HEK293 (cell line): ENCODE results near the gene SH3TC1.

Experiments
- CTCF ChIA-PET: fragments of 350-600 bp; formaldehyde crosslinking; extraction: SDS; loops from one replicate; lab custom pipeline; 2021; ENCODE audit warnings: antibody characterized with exemption; lab: Yijun Ruan, JAX
- POLR2A ChIA-PET: fragments of 300-600 bp; formaldehyde crosslinking; extraction: SDS; loops from one replicate; lab custom pipeline; 2020; ENCODE audit warnings: antibody characterized with exemption, inconsistent platforms; lab: Yijun Ruan, JAX
- H3K27ac ChIP-seq: fragments of 200-500 bp; sonication (Bioruptor generic); 2 replicates; pipeline ENCODE4 v1.5.1; 2014; ENCODE audit warnings: low read depth, low read length, control low read depth, inconsistent platforms; ENCODE audit errors: extremely low read depth
- H3K36me3 ChIP-seq, 2 experiments: fragments of 200-500 bp in 1 of 2; sonication (Bioruptor generic) in 1 of 2; 1 replicate in 1 of 2; 2 replicates in 1 of 2; pipeline ENCODE4 v1.5.1; 2014 to 2017; ENCODE audit warnings: inconsistent platforms in 2 of 2, low read length in 2 of 2; ENCODE audit not compliant: control insufficient read depth in 2 of 2, insufficient read depth in 1 of 2
- H3K4me1 ChIP-seq: fragments of 200-500 bp; sonication (Bioruptor generic); 2 replicates; pipeline ENCODE4 v1.5.1; 2014; ENCODE audit warnings: mild to moderate bottlenecking, low read length, inconsistent platforms; ENCODE audit not compliant: control insufficient read depth, insufficient read depth
- H3K4me3 ChIP-seq: 2 replicates; pipeline ENCODE4 v1.5.1; 2011; ENCODE audit warnings: low read depth, mild to moderate bottlenecking, control low read depth, low read length, moderate library complexity
- H3K9me3 ChIP-seq: fragments of 200-500 bp; sonication (Bioruptor generic); 2 replicates; pipeline ENCODE4 v1.5.1; 2014; ENCODE audit warnings: low read depth, low read length, inconsistent platforms; ENCODE audit not compliant: control insufficient read depth, insufficient read depth
- ELK4 ChIP-seq: IDR thresholded peaks from 2 replicates; pipeline ENCODE4 v1.6.1; 2011; ENCODE audit warnings: mild to moderate bottlenecking, low read depth, low read length, borderline replicate concordance
- MYNN ChIP-seq: fragments of 450-650 bp; formaldehyde crosslinking; IDR thresholded peaks from 2 replicates; pipeline ENCODE4 v1.5.1; 2016; ENCODE audit warnings: missing biosample characterization, missing genetic modification characterization, borderline replicate concordance
- OVOL3 ChIP-seq: fragments of 450-650 bp; formaldehyde crosslinking; IDR thresholded peaks from 2 replicates; pipeline ENCODE4 v1.5.1; 2016; ENCODE audit warnings: missing biosample characterization, missing genetic modification characterization
- SCRT2 ChIP-seq: fragments of 450-650 bp; formaldehyde crosslinking; IDR thresholded peaks from 2 replicates; pipeline ENCODE4 v1.5.1; 2016; ENCODE audit warnings: missing biosample characterization, missing genetic modification characterization
- WT1 ChIP-seq: fragments of 450-650 bp; formaldehyde crosslinking; IDR thresholded peaks from 2 replicates; pipeline ENCODE4 v1.5.1; 2016; ENCODE audit warnings: missing biosample characterization, missing genetic modification characterization
- ZBTB21 ChIP-seq: fragments of 450-650 bp; formaldehyde crosslinking; IDR thresholded peaks from 2 replicates; pipeline ENCODE4 v1.5.1; 2017; ENCODE audit warnings: missing biosample characterization, missing genetic modification characterization
- ZBTB49 ChIP-seq: fragments of 450-650 bp; formaldehyde crosslinking; IDR thresholded peaks from 2 replicates; pipeline ENCODE4 v1.5.1; 2016; ENCODE audit warnings: missing biosample characterization, missing genetic modification characterization, low read depth
- ZNF350 ChIP-seq: fragments of 450-650 bp; formaldehyde crosslinking; IDR thresholded peaks from 2 replicates; pipeline ENCODE4 v1.5.0; 2017; ENCODE audit warnings: missing biosample characterization, mild to moderate bottlenecking, missing genetic modification characterization
- ZNF48 ChIP-seq: fragments of 450-650 bp; formaldehyde crosslinking; IDR thresholded peaks from 2 replicates; pipeline ENCODE4 v1.5.1; 2016; ENCODE audit warnings: missing biosample characterization, missing genetic modification characterization
- ZNF510 ChIP-seq: fragments of 450-650 bp; formaldehyde crosslinking; IDR thresholded peaks from 2 replicates; pipeline ENCODE4 v1.5.1; 2018; ENCODE audit warnings: mild to moderate bottlenecking, missing genetic modification characterization, missing biosample characterization; ENCODE audit not compliant: insufficient replicate concordance
- ZNF514 ChIP-seq: fragments of 450-650 bp; formaldehyde crosslinking; IDR thresholded peaks from 2 replicates; pipeline ENCODE4 v1.5.1; 2016; ENCODE audit warnings: missing biosample characterization, missing genetic modification characterization
- ZNF704 ChIP-seq: fragments of 450-650 bp; formaldehyde crosslinking; IDR thresholded peaks from 2 replicates; pipeline ENCODE4 v1.5.1; 2016; ENCODE audit warnings: missing biosample characterization, missing genetic modification characterization
- ZNF747 ChIP-seq: fragments of 450-650 bp; formaldehyde crosslinking; IDR thresholded peaks from 2 replicates; pipeline ENCODE4 v1.5.1; 2016; ENCODE audit warnings: missing biosample characterization, missing genetic modification characterization
- ZSCAN5A ChIP-seq: fragments of 450-650 bp; formaldehyde crosslinking; IDR thresholded peaks from 2 replicates; pipeline ENCODE4 v1.5.1; 2016; ENCODE audit warnings: missing biosample characterization, missing genetic modification characterization
- TF ChIP-seq, protein P1 (sequence below): fragments of 450-650 bp; formaldehyde crosslinking; IDR thresholded peaks from 2 replicates; pipeline ENCODE4 v1.5.1; 2016; ENCODE audit warnings: missing biosample characterization, missing genetic modification characterization
- TF ChIP-seq, protein P2 (sequence below): fragments of 450-650 bp; formaldehyde crosslinking; IDR thresholded peaks from 2 replicates; pipeline ENCODE4 v1.5.1; 2016; ENCODE audit warnings: missing biosample characterization, missing genetic modification characterization
- TF ChIP-seq, protein P3 (sequence below): fragments of 450-650 bp; formaldehyde crosslinking; IDR thresholded peaks from 2 replicates; pipeline ENCODE4 v1.5.1; 2017; ENCODE audit warnings: missing biosample characterization, missing genetic modification characterization
- TF ChIP-seq, protein P4 (sequence below): fragments of 450-650 bp; formaldehyde crosslinking; IDR thresholded peaks from 2 replicates; pipeline ENCODE4 v1.5.1; 2016; ENCODE audit warnings: missing biosample characterization, missing genetic modification characterization

SH3TC1 gene

GRCh38 chr4:8160572-8160971 lies 38.5 kb upstream of the SH3TC1 start:
- no peaks in the 10 kb centered on the region for H3K9me3 ChIP-seq
- TF ChIP-seq ZNF48 (tag by site-specific recombination) (no peak), MYNN (tag by site-specific recombination) (no peak), ZNF514 (tag by site-specific recombination) (no peak), WT1 (no peak)
- TF ChIP-seq, protein P1, sequence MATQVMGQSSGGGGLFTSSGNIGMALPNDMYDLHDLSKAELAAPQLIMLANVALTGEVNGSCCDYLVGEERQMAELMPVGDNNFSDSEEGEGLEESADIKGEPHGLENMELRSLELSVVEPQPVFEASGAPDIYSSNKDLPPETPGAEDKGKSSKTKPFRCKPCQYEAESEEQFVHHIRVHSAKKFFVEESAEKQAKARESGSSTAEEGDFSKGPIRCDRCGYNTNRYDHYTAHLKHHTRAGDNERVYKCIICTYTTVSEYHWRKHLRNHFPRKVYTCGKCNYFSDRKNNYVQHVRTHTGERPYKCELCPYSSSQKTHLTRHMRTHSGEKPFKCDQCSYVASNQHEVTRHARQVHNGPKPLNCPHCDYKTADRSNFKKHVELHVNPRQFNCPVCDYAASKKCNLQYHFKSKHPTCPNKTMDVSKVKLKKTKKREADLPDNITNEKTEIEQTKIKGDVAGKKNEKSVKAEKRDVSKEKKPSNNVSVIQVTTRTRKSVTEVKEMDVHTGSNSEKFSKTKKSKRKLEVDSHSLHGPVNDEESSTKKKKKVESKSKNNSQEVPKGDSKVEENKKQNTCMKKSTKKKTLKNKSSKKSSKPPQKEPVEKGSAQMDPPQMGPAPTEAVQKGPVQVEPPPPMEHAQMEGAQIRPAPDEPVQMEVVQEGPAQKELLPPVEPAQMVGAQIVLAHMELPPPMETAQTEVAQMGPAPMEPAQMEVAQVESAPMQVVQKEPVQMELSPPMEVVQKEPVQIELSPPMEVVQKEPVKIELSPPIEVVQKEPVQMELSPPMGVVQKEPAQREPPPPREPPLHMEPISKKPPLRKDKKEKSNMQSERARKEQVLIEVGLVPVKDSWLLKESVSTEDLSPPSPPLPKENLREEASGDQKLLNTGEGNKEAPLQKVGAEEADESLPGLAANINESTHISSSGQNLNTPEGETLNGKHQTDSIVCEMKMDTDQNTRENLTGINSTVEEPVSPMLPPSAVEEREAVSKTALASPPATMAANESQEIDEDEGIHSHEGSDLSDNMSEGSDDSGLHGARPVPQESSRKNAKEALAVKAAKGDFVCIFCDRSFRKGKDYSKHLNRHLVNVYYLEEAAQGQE (tag by site-specific recombination) = peak; percentile 91
- TF ChIP-seq, protein P2, sequence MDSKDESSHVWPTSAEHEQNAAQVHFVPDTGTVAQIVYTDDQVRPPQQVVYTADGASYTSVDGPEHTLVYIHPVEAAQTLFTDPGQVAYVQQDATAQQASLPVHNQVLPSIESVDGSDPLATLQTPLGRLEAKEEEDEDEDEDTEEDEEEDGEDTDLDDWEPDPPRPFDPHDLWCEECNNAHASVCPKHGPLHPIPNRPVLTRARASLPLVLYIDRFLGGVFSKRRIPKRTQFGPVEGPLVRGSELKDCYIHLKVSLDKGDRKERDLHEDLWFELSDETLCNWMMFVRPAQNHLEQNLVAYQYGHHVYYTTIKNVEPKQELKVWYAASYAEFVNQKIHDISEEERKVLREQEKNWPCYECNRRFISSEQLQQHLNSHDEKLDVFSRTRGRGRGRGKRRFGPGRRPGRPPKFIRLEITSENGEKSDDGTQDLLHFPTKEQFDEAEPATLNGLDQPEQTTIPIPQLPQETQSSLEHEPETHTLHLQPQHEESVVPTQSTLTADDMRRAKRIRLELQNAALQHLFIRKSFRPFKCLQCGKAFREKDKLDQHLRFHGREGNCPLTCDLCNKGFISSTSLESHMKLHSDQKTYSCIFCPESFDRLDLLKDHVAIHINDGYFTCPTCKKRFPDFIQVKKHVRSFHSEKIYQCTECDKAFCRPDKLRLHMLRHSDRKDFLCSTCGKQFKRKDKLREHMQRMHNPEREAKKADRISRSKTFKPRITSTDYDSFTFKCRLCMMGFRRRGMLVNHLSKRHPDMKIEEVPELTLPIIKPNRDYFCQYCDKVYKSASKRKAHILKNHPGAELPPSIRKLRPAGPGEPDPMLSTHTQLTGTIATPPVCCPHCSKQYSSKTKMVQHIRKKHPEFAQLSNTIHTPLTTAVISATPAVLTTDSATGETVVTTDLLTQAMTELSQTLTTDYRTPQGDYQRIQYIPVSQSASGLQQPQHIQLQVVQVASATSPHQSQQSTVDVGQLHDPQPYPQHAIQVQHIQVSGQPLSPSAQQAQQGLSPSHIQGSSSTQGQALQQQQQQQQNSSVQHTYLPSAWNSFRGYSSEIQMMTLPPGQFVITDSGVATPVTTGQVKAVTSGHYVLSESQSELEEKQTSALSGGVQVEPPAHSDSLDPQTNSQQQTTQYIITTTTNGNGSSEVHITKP (tag by site-specific recombination) = no peak
- H3K4me1 ChIP-seq = no peaks in the 10 kb centered on the region
- H3K27ac ChIP-seq = no peak overlapping the region
- ChIA-PET CTCF (no interaction called here), POLR2A (no interaction called here)
- no peaks in the 10 kb centered on the region for H3K36me3 ChIP-seq
- no peak overlapping the region for H3K4me3 ChIP-seq

- H3K27ac ChIP-seq = no peak overlapping the region
- no peaks in the 10 kb centered on the region for H3K36me3 ChIP-seq
- H3K9me3 ChIP-seq = no peaks in the 10 kb centered on the region
- H3K4me1 ChIP-seq = no peaks in the 10 kb centered on the region
- H3K4me3 ChIP-seq = no peak overlapping the region
- CTCF ChIA-PET = no interaction called here
- POLR2A ChIA-PET = no interaction called here
- TF ChIP-seq ZNF350 (tag by site-specific recombination) (no peak), ZBTB21 (tag by site-specific recombination) (no peak), ZBTB49 (tag by site-specific recombination) (no peak), ZNF747 (tag by site-specific recombination) (no peak), ZNF510 (tag by site-specific recombination) (no peak), OVOL3 (tag by site-specific recombination) (no peak), ZNF704 (tag by site-specific recombination) (no peak), ZSCAN5A (no peak), ELK4 (no peak), SCRT2 (no peak)
- TF ChIP-seq, protein P3, sequence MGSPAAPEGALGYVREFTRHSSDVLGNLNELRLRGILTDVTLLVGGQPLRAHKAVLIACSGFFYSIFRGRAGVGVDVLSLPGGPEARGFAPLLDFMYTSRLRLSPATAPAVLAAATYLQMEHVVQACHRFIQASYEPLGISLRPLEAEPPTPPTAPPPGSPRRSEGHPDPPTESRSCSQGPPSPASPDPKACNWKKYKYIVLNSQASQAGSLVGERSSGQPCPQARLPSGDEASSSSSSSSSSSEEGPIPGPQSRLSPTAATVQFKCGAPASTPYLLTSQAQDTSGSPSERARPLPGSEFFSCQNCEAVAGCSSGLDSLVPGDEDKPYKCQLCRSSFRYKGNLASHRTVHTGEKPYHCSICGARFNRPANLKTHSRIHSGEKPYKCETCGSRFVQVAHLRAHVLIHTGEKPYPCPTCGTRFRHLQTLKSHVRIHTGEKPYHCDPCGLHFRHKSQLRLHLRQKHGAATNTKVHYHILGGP (tag by site-specific recombination) = no peak
- TF ChIP-seq, protein P4, sequence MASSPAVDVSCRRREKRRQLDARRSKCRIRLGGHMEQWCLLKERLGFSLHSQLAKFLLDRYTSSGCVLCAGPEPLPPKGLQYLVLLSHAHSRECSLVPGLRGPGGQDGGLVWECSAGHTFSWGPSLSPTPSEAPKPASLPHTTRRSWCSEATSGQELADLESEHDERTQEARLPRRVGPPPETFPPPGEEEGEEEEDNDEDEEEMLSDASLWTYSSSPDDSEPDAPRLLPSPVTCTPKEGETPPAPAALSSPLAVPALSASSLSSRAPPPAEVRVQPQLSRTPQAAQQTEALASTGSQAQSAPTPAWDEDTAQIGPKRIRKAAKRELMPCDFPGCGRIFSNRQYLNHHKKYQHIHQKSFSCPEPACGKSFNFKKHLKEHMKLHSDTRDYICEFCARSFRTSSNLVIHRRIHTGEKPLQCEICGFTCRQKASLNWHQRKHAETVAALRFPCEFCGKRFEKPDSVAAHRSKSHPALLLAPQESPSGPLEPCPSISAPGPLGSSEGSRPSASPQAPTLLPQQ (tag by site-specific recombination) = no peak
These were observed 36.5 kb upstream of the SH3TC1 start for GRCh38 chr4:8162625-8163024.
